Measurements from ENCODE around the gene KRT17. TPM values are rescaled to one million over a fixed set of nuclear protein-coding genes. Genes with fewer than 3 reads are reported as not detected.

Gene KRT17
- total and polyA plus RNA-seq, 9 of the 15 experiments (the other 6 are each of a cell fraction or from before 2014, with no cell fraction given), result 0.23 to 0.25 TPM; not detected in 7

- TF ChIP-seq HDGF (IDR thresholded peaks at IDR 0.05) (0 out of 2 replicates have a peak, but pooled peaks have one; percentile 59), CC2D1A (IDR thresholded peaks at IDR 0.05) (peak; percentile 78), SMC3 (conservative IDR thresholded peaks at IDR 0.05; ENCODE audit: insufficient read depth, low read depth, low read length) (peak; percentile 91), CTCFL (IDR thresholded peaks at IDR 0.05; ENCODE audit: borderline replicate concordance, insufficient read depth, low read depth, low read length, poor library complexity, severe bottlenecking) (peak; percentile 31), KAT7 (CRISPR knock-in tag; IDR thresholded peaks at IDR 0.05; ENCODE audit: borderline replicate concordance) (no peak)
Measured at GRCh38 chr17:41647940-41648410, 23.6 kb upstream of the KRT17 start (continued).

- 49% methylated on average over 13 of the region's 15 CpGs for WGBS (ENCODE audit: insufficient coverage, low coverage, missing lambda C conversion rate)
- ATAC-seq, result no peak
- peaks cover 20 to 31% of the 10 kb centered on the region in 2 experiments; a peak in 4 of 5 replicates for H3K4me1 ChIP-seq (replicated peaks in 1 of 2; ENCODE audit: control insufficient read depth in 2 of 2, insufficient read depth in 2 of 2, low read length in 2 of 2)
- peaks cover 0 to 7% of the 10 kb centered on the region in 2 experiments; a peak in 1 of 5 replicates for H3K27me3 ChIP-seq (ENCODE audit: control insufficient read depth in 2 of 2, insufficient read depth in 2 of 2, low read length in 2 of 2)
- H3K4me2 ChIP-seq (ENCODE audit: insufficient read depth, low read length), result peak overlapping the region; percentile 80; the same call in 1 of the 2 replicates
- peak overlapping the region; percentile 89 for H2AFZ ChIP-seq (ENCODE audit: low read depth, low read length)
- no peaks in the 10 kb centered on the region for H3K9me3 ChIP-seq (replicated peaks; ENCODE audit: control insufficient read depth, insufficient read depth, low read depth, low read length)
- DNase-seq (ENCODE audit: extremely low read depth in 1 of 4, low spot score in 3 of 4), result no peak
- H3K9ac ChIP-seq (ENCODE audit: insufficient read depth in 1 of 2, low read depth in 2 of 2, low read length in 2 of 2), result no peak overlapping the region; a peak in 1 of 4 replicates
- H4K20me1 ChIP-seq (replicated peaks; ENCODE audit: control insufficient read depth, insufficient read depth, low read length), result no peaks in the 10 kb centered on the region
- ChIA-PET CTCF (ENCODE audit: low intra/inter-chr PET ratio) (interaction anchor here (0.5 to 4.8 kb wide), 10 partner anchors 14 to 1027 kb away, joined by 3 to 87 read pairs (median 11); no protein-coding TSS in a partner anchor), POLR2A (no interaction called here)
- no TSS peak for BruUV-seq (replicated peaks)
- H3K36me3 ChIP-seq (ENCODE audit: control insufficient read depth, insufficient read depth, low read length), result no peaks in the 10 kb centered on the region
- H3K79me2 ChIP-seq (ENCODE audit: control insufficient read depth, insufficient read depth, low read length), result no peaks in the 10 kb centered on the region
- intact Hi-C loops (cut with micrococcal nuclease) (loop anchor here (5.0 kb wide), 1 partner anchor 740 kb away; no protein-coding TSS in a partner anchor), in situ Hi-C loops (cut with MboI) (no loop called here)
- no peak for FAIRE-seq
- H3K9me1 ChIP-seq (ENCODE audit: control insufficient read depth, insufficient read depth, low read length), result no peaks in the 10 kb centered on the region
- no peak for TF ChIP-seq CBX8 (IDR thresholded peaks at IDR 0.05; ENCODE audit: borderline replicate concordance, extremely low read depth, low read depth, low read length, poor library complexity, severe bottlenecking)
- no peak for TF ChIP-seq HMGN3 (IDR thresholded peaks at IDR 0.05; ENCODE audit: borderline replicate concordance, extremely low read depth, insufficient read length, low read depth, low read length)
- TF ChIP-seq HNRNPH1 (optimal IDR thresholded peaks at IDR 0.05; ENCODE audit: low read depth, low read length), result no peak
- TF ChIP-seq ZFX (CRISPR knock-in tag; IDR thresholded peaks at IDR 0.05), result 0 out of 2 replicates have a peak, but pooled peaks have one; percentile 24
- no peak overlapping the region for H3K27ac ChIP-seq (ENCODE audit: extremely low read depth, low read depth, low read length)
- H3K4me3 ChIP-seq, result no peak overlapping the region
Measured at GRCh38 chr17:41647038-41647813, 22.9 kb upstream of the KRT17 start.
